HepG2 (cell line): ENCODE results near the gene THBS2. TPM values are rescaled to one million over a fixed set of nuclear protein-coding genes. Genes with fewer than 3 reads are reported as not detected.

Experiments
- EHMT2 ChIP-seq: fragments of 200-600 bp; sonication (generic); IDR thresholded peaks from 2 replicates; pipeline ENCODE4 v1.7.0; 2017; ENCODE audit warnings: antibody characterized with exemption, low read depth, low read length, borderline replicate concordance
- KAT7 ChIP-seq: IDR thresholded peaks from 2 replicates; pipeline ENCODE4 v1.6.1; 2018; ENCODE audit warnings: borderline replicate concordance, missing compliant biosample characterization
- KLF9 ChIP-seq: IDR thresholded peaks from 2 replicates; pipeline ENCODE4 v1.6.1; 2016; ENCODE audit warnings: low read depth
- NCOR1 ChIP-seq: fragments of 200-600 bp; sonication (generic); IDR thresholded peaks from 2 replicates; pipeline ENCODE4 v1.7.0; 2017; ENCODE audit warnings: antibody characterized with exemption, low read length, borderline replicate concordance
- ZBTB3 ChIP-seq: sonication (generic); formaldehyde crosslinking; IDR thresholded peaks from 2 replicates; pipeline ENCODE4 v1.4.0; 2020; ENCODE audit warnings: low read depth, mild to moderate bottlenecking, moderate library complexity, missing genetic modification reagents, borderline replicate concordance
- ZNF12 ChIP-seq: sonication (generic); formaldehyde crosslinking; IDR thresholded peaks from 2 replicates; pipeline ENCODE4 v1.5.0; 2020; ENCODE audit warnings: missing genetic modification reagents
- ZNF124 ChIP-seq: sonication (generic); formaldehyde crosslinking; IDR thresholded peaks from 2 replicates; pipeline ENCODE4 v1.4.0; 2020; ENCODE audit warnings: missing genetic modification reagents
- ZNF333 ChIP-seq: sonication (generic); formaldehyde crosslinking; IDR thresholded peaks from 2 replicates; pipeline ENCODE4 v1.4.0; 2020; ENCODE audit warnings: mild to moderate bottlenecking, missing genetic modification reagents, borderline replicate concordance
- ZNF615 ChIP-seq: sonication (generic); formaldehyde crosslinking; IDR thresholded peaks from 2 replicates; pipeline ENCODE4 v1.5.0; 2020; ENCODE audit warnings: mild to moderate bottlenecking, missing genetic modification reagents, borderline replicate concordance
- polyA plus RNA-seq, 8 experiments: library from polyadenylated mRNA; depleted of rRNA in 3 of 8; stranded (reverse) in 7 of 8; unstranded in 1 of 8; fragments of >200 nt; fragmentation: Illumina TruSeq in 4 of 8; extraction: Trizol in 4 of 8; gene quantifications; 2 replicates each; pipeline versions ENCODE4 v1.2.1 to v1.2.3, GENCODE V29; 2011 to 2016; ENCODE audit warnings: low read depth in 4 of 8, missing spikeins in 1 of 8, mixed read lengths in 1 of 8; ENCODE audit not compliant: insufficient read depth in 1 of 8
- total RNA-seq, 5 experiments: library from RNA; depleted of rRNA; stranded (reverse); fragments of >200 nt; fragmentation: Illumina TruSeq; extraction: Trizol; gene quantifications; 2 replicates each; pipeline ENCODE4 v1.2.3, GENCODE V29; 2016; ENCODE audit warnings: low read depth in 1 of 5
- TF ChIP-seq, protein P1 (sequence below): sonication (generic); formaldehyde crosslinking; IDR thresholded peaks from 2 replicates; pipeline ENCODE4 v1.5.0; 2020; ENCODE audit warnings: mild to moderate bottlenecking, missing genetic modification reagents
- TF ChIP-seq, protein P2 (sequence below): sonication (generic); formaldehyde crosslinking; IDR thresholded peaks from 2 replicates; pipeline ENCODE4 v1.8.0; 2022; ENCODE audit warnings: missing genetic modification reagents, mild to moderate bottlenecking, inconsistent platforms, borderline replicate concordance
- TF ChIP-seq, protein P3 (sequence below), 2 experiments: sonication (generic) in 1 of 2; formaldehyde crosslinking in 1 of 2; IDR thresholded peaks; 2 replicates each; pipeline versions ENCODE4 v1.4.0 to v1.6.1; 2016 to 2020; ENCODE audit warnings: borderline replicate concordance in 1 of 2, low read depth in 1 of 2, mild to moderate bottlenecking in 1 of 2, missing genetic modification reagents in 1 of 2
- TF ChIP-seq, protein P4 (sequence below): sonication (generic); formaldehyde crosslinking; IDR thresholded peaks from 2 replicates; pipeline ENCODE4 v1.8.1; 2022; ENCODE audit warnings: low read depth, mild to moderate bottlenecking, missing genetic modification reagents

Gene THBS2
- total and polyA plus RNA-seq, 2 of the 13 experiments (the other 11 are each of a cell fraction or from before 2014, with no cell fraction given): 0.12 to 0.15 TPM

DNA sequence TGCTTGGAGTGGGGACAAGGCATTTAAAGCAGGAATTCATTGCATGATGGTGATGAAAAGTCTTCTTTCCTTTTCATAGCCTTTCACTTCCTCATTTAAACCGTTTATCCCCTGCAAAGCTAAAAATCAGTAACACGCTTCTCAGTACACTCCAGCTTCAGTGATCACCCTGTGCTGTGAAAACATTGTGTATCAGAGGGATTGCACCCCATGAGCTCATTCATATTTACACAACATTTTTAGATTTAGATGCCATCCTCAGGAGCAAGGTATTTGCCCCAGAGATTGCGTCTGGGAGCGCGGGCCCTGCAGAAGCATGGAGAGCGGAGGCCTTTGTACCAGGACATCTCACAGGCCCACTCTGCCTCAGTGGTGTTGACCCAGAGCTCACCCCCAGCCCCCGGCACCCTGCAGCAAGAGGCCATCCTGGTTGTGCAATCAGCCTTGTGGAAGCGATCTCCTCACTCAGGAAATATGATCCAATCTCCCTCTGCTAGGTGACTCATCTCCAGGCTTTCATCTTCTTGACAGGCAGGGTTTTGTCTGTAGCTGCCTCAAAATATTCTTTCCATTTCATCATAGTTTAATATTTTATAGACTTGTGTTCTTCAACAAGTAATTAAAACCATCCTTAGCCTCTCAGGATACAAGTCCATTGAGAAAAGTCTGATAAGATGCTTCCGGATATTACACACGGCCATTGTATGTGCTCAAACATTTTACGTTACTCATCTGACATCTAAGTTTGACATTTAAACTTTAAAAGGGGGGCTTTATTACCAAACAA is 38.9 kb upstream of the THBS2 start (continued):
- TF ChIP-seq, protein P1, sequence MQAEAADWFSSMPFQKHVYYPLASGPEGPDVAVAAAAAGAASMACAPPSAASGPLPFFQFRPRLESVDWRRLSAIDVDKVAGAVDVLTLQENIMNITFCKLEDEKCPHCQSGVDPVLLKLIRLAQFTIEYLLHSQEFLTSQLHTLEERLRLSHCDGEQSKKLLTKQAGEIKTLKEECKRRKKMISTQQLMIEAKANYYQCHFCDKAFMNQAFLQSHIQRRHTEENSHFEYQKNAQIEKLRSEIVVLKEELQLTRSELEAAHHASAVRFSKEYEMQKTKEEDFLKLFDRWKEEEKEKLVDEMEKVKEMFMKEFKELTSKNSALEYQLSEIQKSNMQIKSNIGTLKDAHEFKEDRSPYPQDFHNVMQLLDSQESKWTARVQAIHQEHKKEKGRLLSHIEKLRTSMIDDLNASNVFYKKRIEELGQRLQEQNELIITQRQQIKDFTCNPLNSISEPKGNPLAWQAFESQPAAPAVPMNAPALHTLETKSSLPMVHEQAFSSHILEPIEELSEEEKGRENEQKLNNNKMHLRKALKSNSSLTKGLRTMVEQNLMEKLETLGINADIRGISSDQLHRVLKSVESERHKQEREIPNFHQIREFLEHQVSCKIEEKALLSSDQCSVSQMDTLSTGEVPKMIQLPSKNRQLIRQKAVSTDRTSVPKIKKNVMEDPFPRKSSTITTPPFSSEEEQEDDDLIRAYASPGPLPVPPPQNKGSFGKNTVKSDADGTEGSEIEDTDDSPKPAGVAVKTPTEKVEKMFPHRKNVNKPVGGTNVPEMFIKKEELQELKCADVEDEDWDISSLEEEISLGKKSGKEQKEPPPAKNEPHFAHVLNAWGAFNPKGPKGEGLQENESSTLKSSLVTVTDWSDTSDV (CRISPR knock-in tag): no peak
- TF ChIP-seq ZNF615 (CRISPR knock-in tag) (0 out of 2 replicates have a peak, but pooled peaks have one; percentile 54), NCOR1 (peak; percentile 57), KLF9 (CRISPR knock-in tag) (peak; percentile 49; the same call in 1 of the 2 replicates), ZNF333 (CRISPR knock-in tag) (no peak), ZNF12 (CRISPR knock-in tag) (peak; percentile 76; the same call in 1 of the 2 replicates), ZNF124 (peak; percentile 72), ZBTB3 (no peak), KAT7 (CRISPR knock-in tag) (0 out of 2 replicates have a peak, but pooled peaks have one; percentile 52), EHMT2 (peak; percentile 81)
- TF ChIP-seq, protein P2, sequence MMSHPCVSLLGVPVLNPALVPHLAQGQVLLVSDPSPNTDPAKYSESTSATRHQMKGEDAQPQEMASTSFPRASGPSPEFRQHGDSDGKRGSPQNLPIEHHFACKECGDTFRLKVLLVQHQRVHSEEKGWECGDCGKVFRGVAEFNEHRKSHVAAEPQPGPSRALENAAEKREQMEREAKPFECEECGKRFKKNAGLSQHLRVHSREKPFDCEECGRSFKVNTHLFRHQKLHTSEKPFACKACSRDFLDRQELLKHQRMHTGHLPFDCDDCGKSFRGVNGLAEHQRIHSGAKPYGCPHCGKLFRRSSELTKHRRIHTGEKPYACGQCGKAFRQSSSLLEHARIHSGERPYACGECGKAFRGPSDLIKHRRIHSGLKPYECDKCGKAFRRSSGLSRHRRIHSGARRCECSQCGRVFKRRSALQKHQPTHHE (CRISPR knock-in tag): no peak
- TF ChIP-seq, protein P3, sequence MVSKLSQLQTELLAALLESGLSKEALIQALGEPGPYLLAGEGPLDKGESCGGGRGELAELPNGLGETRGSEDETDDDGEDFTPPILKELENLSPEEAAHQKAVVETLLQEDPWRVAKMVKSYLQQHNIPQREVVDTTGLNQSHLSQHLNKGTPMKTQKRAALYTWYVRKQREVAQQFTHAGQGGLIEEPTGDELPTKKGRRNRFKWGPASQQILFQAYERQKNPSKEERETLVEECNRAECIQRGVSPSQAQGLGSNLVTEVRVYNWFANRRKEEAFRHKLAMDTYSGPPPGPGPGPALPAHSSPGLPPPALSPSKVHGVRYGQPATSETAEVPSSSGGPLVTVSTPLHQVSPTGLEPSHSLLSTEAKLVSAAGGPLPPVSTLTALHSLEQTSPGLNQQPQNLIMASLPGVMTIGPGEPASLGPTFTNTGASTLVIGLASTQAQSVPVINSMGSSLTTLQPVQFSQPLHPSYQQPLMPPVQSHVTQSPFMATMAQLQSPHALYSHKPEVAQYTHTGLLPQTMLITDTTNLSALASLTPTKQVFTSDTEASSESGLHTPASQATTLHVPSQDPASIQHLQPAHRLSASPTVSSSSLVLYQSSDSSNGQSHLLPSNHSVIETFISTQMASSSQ (IDR thresholded peaks at IDR 0.05; ENCODE audit: low read depth): peak; percentile 69; the same call in 1 of the 2 replicates
- TF ChIP-seq, protein P3 (CRISPR knock-in tag; IDR thresholded peaks at IDR 0.05; ENCODE audit: borderline replicate concordance): peak; percentile 94
- TF ChIP-seq, protein P4, sequence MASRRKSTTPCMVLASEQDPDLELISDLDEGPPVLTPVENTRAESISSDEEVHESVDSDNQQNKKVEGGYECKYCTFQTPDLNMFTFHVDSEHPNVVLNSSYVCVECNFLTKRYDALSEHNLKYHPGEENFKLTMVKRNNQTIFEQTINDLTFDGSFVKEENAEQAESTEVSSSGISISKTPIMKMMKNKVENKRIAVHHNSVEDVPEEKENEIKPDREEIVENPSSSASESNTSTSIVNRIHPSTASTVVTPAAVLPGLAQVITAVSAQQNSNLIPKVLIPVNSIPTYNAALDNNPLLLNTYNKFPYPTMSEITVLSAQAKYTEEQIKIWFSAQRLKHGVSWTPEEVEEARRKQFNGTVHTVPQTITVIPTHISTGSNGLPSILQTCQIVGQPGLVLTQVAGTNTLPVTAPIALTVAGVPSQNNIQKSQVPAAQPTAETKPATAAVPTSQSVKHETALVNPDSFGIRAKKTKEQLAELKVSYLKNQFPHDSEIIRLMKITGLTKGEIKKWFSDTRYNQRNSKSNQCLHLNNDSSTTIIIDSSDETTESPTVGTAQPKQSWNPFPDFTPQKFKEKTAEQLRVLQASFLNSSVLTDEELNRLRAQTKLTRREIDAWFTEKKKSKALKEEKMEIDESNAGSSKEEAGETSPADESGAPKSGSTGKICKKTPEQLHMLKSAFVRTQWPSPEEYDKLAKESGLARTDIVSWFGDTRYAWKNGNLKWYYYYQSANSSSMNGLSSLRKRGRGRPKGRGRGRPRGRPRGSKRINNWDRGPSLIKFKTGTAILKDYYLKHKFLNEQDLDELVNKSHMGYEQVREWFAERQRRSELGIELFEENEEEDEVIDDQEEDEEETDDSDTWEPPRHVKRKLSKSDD (CRISPR knock-in tag): peak; percentile 64; the same call in 1 of the 2 replicates
